ENCODE results near the gene PXK. TPM values are rescaled to one million over a fixed set of nuclear protein-coding genes. Genes with fewer than 3 reads are reported as not detected.
"Not testable (repeated sequence)": the region's sequence is repeated elsewhere in the genome, so short reads cannot be mapped to it uniquely, and the experiment has no call there.

PXK gene
- total RNA-seq, 1 experiment from 2014 or later, result 4.4 TPM

DNA sequence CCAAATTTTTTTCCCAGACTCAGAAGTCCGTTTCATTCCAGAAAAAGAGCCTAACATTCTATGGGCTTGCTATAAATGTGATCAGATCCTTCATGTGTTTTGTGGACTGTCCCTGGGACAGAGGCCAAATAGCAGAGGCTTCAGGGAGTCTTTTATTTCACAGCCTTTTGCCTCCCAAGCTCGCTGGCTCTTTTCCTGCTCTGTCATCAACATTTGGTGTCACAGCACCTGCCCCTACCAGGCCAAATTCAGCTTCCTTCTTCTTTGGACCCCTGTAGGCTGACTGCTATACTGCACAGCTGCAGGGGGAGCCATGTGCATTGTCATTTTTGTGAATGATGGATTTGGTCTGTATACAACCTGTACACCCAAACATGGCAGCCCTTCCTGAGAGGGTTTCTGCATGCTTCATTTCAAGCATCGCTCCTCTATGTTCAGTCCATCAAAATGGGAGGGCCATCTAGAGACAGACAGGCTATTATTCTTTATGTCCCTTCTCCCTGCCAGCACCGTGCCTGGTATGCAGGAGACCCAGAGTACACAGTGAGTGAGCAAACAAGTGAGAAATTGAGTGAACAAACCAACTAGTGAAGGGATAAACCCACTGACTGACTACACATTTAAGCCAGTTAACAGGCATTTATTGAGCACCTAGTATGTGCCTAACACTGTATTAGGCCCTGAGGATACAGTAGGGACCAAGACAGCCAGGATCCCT is 44.5 kb upstream of the PXK start:
- intact Hi-C loops (cut with micrococcal nuclease; ENCODE audit: unreplicated experiment), result no loop called here
- POLR2A ChIA-PET (ENCODE audit: unreplicated experiment), result no interaction called here

DNA sequence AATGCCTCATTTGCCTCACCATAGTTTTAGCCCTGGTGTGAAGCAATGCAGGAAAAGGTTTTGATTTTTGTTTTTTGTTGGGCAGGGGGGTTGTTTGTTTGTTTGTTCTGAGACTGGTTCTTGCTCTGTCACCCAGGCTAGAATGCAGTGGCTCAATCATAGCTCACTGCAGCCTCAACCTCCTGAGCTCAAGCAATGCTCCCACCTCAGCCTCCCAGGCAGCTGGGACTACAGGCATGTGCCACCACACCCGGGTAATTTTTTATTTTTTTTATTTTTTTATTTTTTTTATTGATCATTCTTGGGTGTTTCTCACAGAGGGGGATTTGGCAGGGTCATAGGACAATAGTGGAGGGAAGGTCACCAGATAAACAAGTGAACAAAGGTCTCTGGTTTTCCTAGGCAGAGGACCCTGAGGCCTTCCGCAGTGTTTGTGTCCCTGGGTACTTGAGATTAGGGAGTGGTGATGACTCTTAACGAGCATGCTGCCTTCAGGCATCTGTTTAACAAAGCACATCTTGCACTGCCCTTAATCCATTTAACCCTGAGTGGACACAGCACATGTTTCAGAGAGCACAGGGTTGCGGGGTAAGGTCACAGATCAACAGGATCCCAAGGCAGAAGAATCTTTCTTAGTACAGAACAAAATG is 43.6 kb upstream of the PXK start:
- H3K4me1 ChIP-seq (replicated peaks; ENCODE audit: insufficient read depth); H2AFZ ChIP-seq; DNase-seq; H3F3A ChIP-seq (ENCODE audit: insufficient read depth, low read depth); H3K27me3 ChIP-seq (ENCODE audit: insufficient read depth, low read depth); H4K20me1 ChIP-seq (ENCODE audit: insufficient read depth); H3K4me2 ChIP-seq; BruUV-seq (replicated peaks); H3K4me3 ChIP-seq; H3K9me2 ChIP-seq (ENCODE audit: insufficient read depth); POLR2A ChIA-PET (ENCODE audit: unreplicated experiment); H3K9me3 ChIP-seq (ENCODE audit: insufficient read depth, low read depth); CTCF ChIA-PET; intact Hi-C loops (cut with micrococcal nuclease; ENCODE audit: unreplicated experiment); H3K27ac ChIP-seq; H3K79me2 ChIP-seq (ENCODE audit: low read depth); H3K36me3 ChIP-seq (ENCODE audit: low read depth): not testable (repeated sequence)

More for the DNA sequence above, 44.5 kb upstream of the PXK start:
- no peak for DNase-seq
- no peaks in the 10 kb centered on the region for H3F3A ChIP-seq (ENCODE audit: insufficient read depth, low read depth)
- no peaks in the 10 kb centered on the region for H4K20me1 ChIP-seq (ENCODE audit: insufficient read depth)
- no peaks in the 10 kb centered on the region for H3K27me3 ChIP-seq (ENCODE audit: insufficient read depth, low read depth)
- H3K4me2 ChIP-seq, result no peak overlapping the region
- H3K27ac ChIP-seq, result no peak overlapping the region
- H3K9me2 ChIP-seq (ENCODE audit: insufficient read depth), result no peaks in the 10 kb centered on the region
- no peaks in the 10 kb centered on the region for H3K9me3 ChIP-seq (ENCODE audit: insufficient read depth, low read depth)
- no peak overlapping the region for H2AFZ ChIP-seq
- H3K79me2 ChIP-seq (ENCODE audit: low read depth), result no peaks in the 10 kb centered on the region
- TF ChIP-seq EZH2 (IDR thresholded peaks at IDR 0.05; ENCODE audit: low read depth), result no peak
- CTCF ChIA-PET, result no interaction called here
- H3K4me1 ChIP-seq (replicated peaks; ENCODE audit: insufficient read depth), result no peaks in the 10 kb centered on the region
- H3K4me3 ChIP-seq, result no peak overlapping the region
- H3K36me3 ChIP-seq (ENCODE audit: low read depth), result no peaks in the 10 kb centered on the region
- BruUV-seq (replicated peaks), result no TSS peak

DNA sequence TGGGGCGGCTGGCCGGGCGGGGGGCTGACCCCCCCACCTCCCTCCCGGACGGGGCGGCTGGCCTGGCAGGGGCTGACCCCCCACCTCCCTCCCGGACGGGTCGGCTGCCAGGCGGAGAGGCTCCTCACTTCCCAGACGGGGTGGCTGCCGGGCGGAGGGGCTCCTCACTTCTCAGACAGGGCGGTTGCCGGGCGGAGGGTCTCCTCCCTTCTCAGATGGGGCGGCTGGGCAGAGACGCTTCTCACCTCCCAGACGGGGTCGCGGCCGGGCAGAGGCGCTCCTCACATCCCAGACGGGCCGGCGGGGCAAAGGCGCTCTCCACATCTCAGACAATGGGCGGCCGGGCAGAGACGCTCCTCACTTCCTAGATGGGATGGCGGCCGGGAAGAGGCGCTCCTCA is 42.2 kb upstream of the PXK start:
- H3K4me2 ChIP-seq; H3K4me1 ChIP-seq (replicated peaks; ENCODE audit: insufficient read depth); intact Hi-C loops (cut with micrococcal nuclease; ENCODE audit: unreplicated experiment); H3K79me2 ChIP-seq (ENCODE audit: low read depth); H4K20me1 ChIP-seq (ENCODE audit: insufficient read depth); H3K9me3 ChIP-seq (ENCODE audit: insufficient read depth, low read depth); H3F3A ChIP-seq (ENCODE audit: insufficient read depth, low read depth); BruUV-seq (replicated peaks); H2AFZ ChIP-seq; H3K9me2 ChIP-seq (ENCODE audit: insufficient read depth); H3K36me3 ChIP-seq (ENCODE audit: low read depth); H3K27me3 ChIP-seq (ENCODE audit: insufficient read depth, low read depth); DNase-seq; H3K4me3 ChIP-seq; H3K27ac ChIP-seq; CTCF ChIA-PET; POLR2A ChIA-PET (ENCODE audit: unreplicated experiment): not testable (repeated sequence)

DNA sequence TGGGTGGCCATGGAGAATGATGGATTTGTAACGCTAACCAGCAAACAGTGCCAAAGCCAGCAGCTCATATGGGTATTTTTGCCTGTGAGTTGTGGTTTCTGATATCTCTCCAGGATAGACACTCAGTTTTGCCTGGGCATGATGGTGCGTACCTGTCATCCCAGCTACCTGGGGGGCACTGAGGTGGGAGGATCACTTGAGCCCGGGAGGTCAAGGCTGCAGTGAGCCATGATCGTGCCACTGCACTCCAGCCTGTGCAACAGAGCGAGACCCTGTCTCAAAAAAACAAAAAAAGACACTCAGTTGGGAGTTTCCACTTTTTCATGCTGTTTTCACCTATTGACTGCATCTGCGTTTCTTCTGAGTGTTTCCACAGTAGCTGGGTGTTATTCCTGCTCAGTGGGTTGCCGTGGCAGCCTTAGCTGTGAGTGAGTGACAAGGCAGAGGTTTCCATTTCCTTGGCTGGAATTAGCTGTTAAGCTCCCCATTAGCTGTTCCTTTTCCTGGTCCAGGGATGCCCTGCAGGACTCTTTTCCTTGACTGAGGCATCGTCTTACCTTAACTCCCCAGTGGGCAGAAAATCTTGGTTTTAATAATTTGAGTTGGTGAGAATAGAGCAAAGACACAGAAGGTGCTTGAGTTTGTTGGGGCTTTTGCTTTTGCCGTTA is 40.9 kb upstream of the PXK start:
- intact Hi-C loops (cut with micrococcal nuclease; ENCODE audit: unreplicated experiment), result no loop called here
- Histone ChIP-seq H3K4me2 (no peak overlapping the region), H3K27ac (no peak overlapping the region), H3K9me3 (ENCODE audit: insufficient read depth, low read depth) (no peaks in the 10 kb centered on the region), H3K36me3 (ENCODE audit: low read depth) (no peaks in the 10 kb centered on the region), H3K4me3 (no peak overlapping the region), H3K9me2 (ENCODE audit: insufficient read depth) (no peaks in the 10 kb centered on the region), H3K4me1 (replicated peaks; ENCODE audit: insufficient read depth) (no peaks in the 10 kb centered on the region), H4K20me1 (ENCODE audit: insufficient read depth) (no peaks in the 10 kb centered on the region), H2AFZ (no peak overlapping the region), H3K27me3 (ENCODE audit: insufficient read depth, low read depth) (no peaks in the 10 kb centered on the region), H3K79me2 (ENCODE audit: low read depth) (no peaks in the 10 kb centered on the region), H3F3A (ENCODE audit: insufficient read depth, low read depth) (no peaks in the 10 kb centered on the region)
- POLR2A ChIA-PET (ENCODE audit: unreplicated experiment), result no interaction called here
- TF ChIP-seq, protein P1, sequence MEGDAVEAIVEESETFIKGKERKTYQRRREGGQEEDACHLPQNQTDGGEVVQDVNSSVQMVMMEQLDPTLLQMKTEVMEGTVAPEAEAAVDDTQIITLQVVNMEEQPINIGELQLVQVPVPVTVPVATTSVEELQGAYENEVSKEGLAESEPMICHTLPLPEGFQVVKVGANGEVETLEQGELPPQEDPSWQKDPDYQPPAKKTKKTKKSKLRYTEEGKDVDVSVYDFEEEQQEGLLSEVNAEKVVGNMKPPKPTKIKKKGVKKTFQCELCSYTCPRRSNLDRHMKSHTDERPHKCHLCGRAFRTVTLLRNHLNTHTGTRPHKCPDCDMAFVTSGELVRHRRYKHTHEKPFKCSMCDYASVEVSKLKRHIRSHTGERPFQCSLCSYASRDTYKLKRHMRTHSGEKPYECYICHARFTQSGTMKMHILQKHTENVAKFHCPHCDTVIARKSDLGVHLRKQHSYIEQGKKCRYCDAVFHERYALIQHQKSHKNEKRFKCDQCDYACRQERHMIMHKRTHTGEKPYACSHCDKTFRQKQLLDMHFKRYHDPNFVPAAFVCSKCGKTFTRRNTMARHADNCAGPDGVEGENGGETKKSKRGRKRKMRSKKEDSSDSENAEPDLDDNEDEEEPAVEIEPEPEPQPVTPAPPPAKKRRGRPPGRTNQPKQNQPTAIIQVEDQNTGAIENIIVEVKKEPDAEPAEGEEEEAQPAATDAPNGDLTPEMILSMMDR (conservative IDR thresholded peaks at IDR 0.05), result no peak
- no peak for TF ChIP-seq EZH2 (IDR thresholded peaks at IDR 0.05; ENCODE audit: low read depth)
- CTCF ChIA-PET, result no interaction called here
- no peak for DNase-seq
- no TSS peak for BruUV-seq (replicated peaks)
